Measurements from ENCODE around the gene IGF2R.
"Not testable (repeated sequence)": the region's sequence is repeated elsewhere in the genome, so short reads cannot be mapped to it uniquely, and the experiment has no call there.

The IGF2R gene

GRCh38 chr6:160082627-160083026 lies 113.7 kb downstream of the IGF2R start:
- no peak for DNase-seq

GRCh38 chr6:160084198-160084776 lies 115.4 kb downstream of the IGF2R start:
- no peak for DNase-seq

GRCh38 chr6:160085226-160085625 lies 116.3 kb downstream of the IGF2R start:
- DNase-seq, result no peak

GRCh38 chr6:160085713-160086505 lies 117.0 kb downstream of the IGF2R start:
- DNase-seq, result no peak

- no peak for DNase-seq
These were observed 117.9 kb downstream of the IGF2R start for GRCh38 chr6:160086754-160087153.

GRCh38 chr6:160088069-160088783 lies 119.3 kb downstream of the IGF2R start:
- DNase-seq, result no peak

GRCh38 chr6:160088784-160089533 lies 120.1 kb downstream of the IGF2R start:
- DNase-seq, result no peak

GRCh38 chr6:160089534-160089897 lies 120.6 kb downstream of the IGF2R start:
- no peak for DNase-seq

GRCh38 chr6:160090442-160091239 lies 121.8 kb downstream of the IGF2R start:
- DNase-seq, result not testable (repeated sequence)

GRCh38 chr6:160092176-160092575 lies 123.3 kb downstream of the IGF2R start:
- DNase-seq, result not testable (repeated sequence)

GRCh38 chr6:160092602-160093001 lies 123.7 kb downstream of the IGF2R start:
- no peak for DNase-seq

- DNase-seq, result no peak
These were observed 124.2 kb downstream of the IGF2R start for GRCh38 chr6:160093061-160093460.

GRCh38 chr6:160093946-160094345 lies 125.1 kb downstream of the IGF2R start:
- DNase-seq, result no peak

GRCh38 chr6:160095146-160095845 lies 126.4 kb downstream of the IGF2R start:
- no peak for DNase-seq

GRCh38 chr6:160101277-160102205 lies 132.7 kb downstream of the IGF2R start:
- no peak for DNase-seq

- DNase-seq, result no peak
These were observed 133.5 kb downstream of the IGF2R start for GRCh38 chr6:160102399-160102798.

- no peak for DNase-seq
These were observed 134.3 kb downstream of the IGF2R start for GRCh38 chr6:160102956-160103824.

GRCh38 chr6:160103825-160104100 lies 134.9 kb downstream of the IGF2R start:
- no peak for DNase-seq

- no peak for DNase-seq
These were observed 136.1 kb downstream of the IGF2R start for GRCh38 chr6:160104821-160105517.

Measured in activated CD8-positive, alpha-beta memory T cell treated with anti-CD3 and anti-CD28 coated beads, Interleukin-2, amount 50 U/mL, for 48 hours (primary cell).